ENCODE measurements around the gene MEST. TPM values are rescaled to one million over a fixed set of nuclear protein-coding genes. Genes with fewer than 3 reads are reported as not detected.

Gene MEST
- total RNA-seq, 1 experiment from 2014 or later: 44.4 TPM

GRCh38 chr7:130473876-130474275 is 18.0 kb upstream of the MEST start:
- POLR2A ChIA-PET: interaction anchor here (0.6 kb wide), 1 partner anchor 216 kb away, joined by 6 read pairs; no protein-coding TSS in a partner anchor
- CTCF ChIA-PET: no interaction called here

DNA sequence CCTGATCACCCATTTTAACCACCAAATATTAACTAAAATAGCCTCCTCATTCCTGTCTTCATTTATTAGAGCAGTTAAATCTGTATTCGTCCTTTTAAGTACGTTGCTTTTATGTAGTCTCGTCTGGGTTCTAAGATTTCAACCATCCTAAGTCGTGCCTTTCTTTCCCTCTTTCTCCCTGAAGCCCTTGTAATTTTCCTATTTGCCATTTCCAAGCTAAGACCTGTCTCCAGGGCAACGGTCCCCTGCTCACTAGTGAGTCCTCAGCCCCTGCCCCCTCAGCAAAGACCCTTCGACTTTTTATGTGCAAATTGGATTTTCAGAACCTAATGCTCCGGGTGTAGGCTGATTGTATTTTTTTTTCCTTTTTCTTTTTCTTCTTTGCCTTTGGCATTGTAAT is 16.1 kb upstream of the MEST start:
- intact Hi-C loops (cut with micrococcal nuclease; ENCODE audit: unreplicated experiment) (no loop called here), in situ Hi-C loops (cut with HindIII; ENCODE audit: low pct_unique_long_range_greater_than_20kb, low sequenced_read_pairs) (no loop called here)
- no peaks in the 10 kb centered on the region for H3K27me3 ChIP-seq (ENCODE audit: control insufficient read depth, insufficient read depth, low read length)
- no peak for ATAC-seq
- no peak overlapping the region for H3K4me3 ChIP-seq (ENCODE audit: low read depth in 2 of 2, low read length in 2 of 2)
- no TSS peak for BruUV-seq (replicated peaks)
- ChIA-PET POLR2A (no interaction called here), CTCF (no interaction called here)
- no peaks in the 10 kb centered on the region for H3K36me3 ChIP-seq (ENCODE audit: control insufficient read depth, insufficient read depth, low read length)
- H3K4me1 ChIP-seq (ENCODE audit: control insufficient read depth, insufficient read depth, low read length): no peaks in the 10 kb centered on the region
- no peak for DNase-seq (ENCODE audit: low read depth, low spot score)
- TF ChIP-seq SIN3A (IDR thresholded peaks at IDR 0.05; ENCODE audit: borderline replicate concordance, insufficient read depth, low read depth, low read length) (no peak), POLR2AphosphoS5 (IDR thresholded peaks at IDR 0.05; ENCODE audit: low read depth, low read length) (no peak), TCF7L2 (IDR thresholded peaks at IDR 0.05; ENCODE audit: low read depth, low read length) (no peak)
- TF ChIP-seq, protein P1, sequence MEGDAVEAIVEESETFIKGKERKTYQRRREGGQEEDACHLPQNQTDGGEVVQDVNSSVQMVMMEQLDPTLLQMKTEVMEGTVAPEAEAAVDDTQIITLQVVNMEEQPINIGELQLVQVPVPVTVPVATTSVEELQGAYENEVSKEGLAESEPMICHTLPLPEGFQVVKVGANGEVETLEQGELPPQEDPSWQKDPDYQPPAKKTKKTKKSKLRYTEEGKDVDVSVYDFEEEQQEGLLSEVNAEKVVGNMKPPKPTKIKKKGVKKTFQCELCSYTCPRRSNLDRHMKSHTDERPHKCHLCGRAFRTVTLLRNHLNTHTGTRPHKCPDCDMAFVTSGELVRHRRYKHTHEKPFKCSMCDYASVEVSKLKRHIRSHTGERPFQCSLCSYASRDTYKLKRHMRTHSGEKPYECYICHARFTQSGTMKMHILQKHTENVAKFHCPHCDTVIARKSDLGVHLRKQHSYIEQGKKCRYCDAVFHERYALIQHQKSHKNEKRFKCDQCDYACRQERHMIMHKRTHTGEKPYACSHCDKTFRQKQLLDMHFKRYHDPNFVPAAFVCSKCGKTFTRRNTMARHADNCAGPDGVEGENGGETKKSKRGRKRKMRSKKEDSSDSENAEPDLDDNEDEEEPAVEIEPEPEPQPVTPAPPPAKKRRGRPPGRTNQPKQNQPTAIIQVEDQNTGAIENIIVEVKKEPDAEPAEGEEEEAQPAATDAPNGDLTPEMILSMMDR (IDR thresholded peaks at IDR 0.05): no peak
- TF ChIP-seq, protein P2, sequence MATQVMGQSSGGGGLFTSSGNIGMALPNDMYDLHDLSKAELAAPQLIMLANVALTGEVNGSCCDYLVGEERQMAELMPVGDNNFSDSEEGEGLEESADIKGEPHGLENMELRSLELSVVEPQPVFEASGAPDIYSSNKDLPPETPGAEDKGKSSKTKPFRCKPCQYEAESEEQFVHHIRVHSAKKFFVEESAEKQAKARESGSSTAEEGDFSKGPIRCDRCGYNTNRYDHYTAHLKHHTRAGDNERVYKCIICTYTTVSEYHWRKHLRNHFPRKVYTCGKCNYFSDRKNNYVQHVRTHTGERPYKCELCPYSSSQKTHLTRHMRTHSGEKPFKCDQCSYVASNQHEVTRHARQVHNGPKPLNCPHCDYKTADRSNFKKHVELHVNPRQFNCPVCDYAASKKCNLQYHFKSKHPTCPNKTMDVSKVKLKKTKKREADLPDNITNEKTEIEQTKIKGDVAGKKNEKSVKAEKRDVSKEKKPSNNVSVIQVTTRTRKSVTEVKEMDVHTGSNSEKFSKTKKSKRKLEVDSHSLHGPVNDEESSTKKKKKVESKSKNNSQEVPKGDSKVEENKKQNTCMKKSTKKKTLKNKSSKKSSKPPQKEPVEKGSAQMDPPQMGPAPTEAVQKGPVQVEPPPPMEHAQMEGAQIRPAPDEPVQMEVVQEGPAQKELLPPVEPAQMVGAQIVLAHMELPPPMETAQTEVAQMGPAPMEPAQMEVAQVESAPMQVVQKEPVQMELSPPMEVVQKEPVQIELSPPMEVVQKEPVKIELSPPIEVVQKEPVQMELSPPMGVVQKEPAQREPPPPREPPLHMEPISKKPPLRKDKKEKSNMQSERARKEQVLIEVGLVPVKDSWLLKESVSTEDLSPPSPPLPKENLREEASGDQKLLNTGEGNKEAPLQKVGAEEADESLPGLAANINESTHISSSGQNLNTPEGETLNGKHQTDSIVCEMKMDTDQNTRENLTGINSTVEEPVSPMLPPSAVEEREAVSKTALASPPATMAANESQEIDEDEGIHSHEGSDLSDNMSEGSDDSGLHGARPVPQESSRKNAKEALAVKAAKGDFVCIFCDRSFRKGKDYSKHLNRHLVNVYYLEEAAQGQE (IDR thresholded peaks at IDR 0.05; ENCODE audit: insufficient read depth in 1 of 2, low read depth in 2 of 2, low read length in 1 of 2): no peak
- no peaks in the 10 kb centered on the region; the same call in 1 of the 2 replicates for H3K9me3 ChIP-seq (ENCODE audit: control insufficient read depth, insufficient read depth, low read depth, low read length)
- no peak overlapping the region for H3K27ac ChIP-seq (ENCODE audit: low read length)

More at GRCh38 chr7:130473876-130474275, 18.0 kb upstream of the MEST start:
- in situ Hi-C loops (cut with HindIII; ENCODE audit: low pct_unique_long_range_greater_than_20kb, low sequenced_read_pairs) (no loop called here), intact Hi-C loops (cut with micrococcal nuclease; ENCODE audit: unreplicated experiment) (no loop called here)
- DNase-seq (ENCODE audit: low read depth, low spot score): no peak
- H3K4me1 ChIP-seq (ENCODE audit: control insufficient read depth, insufficient read depth, low read length): no peaks in the 10 kb centered on the region
- H3K4me3 ChIP-seq (ENCODE audit: low read depth in 2 of 2, low read length in 2 of 2): no peak overlapping the region
- no peak overlapping the region for H3K27ac ChIP-seq (ENCODE audit: low read length)
- ATAC-seq: no peak
- no peaks in the 10 kb centered on the region for H3K27me3 ChIP-seq (ENCODE audit: control insufficient read depth, insufficient read depth, low read length)
- H3K9me3 ChIP-seq (ENCODE audit: control insufficient read depth, insufficient read depth, low read depth, low read length): no peaks in the 10 kb centered on the region; the same call in 1 of the 2 replicates
- BruUV-seq (replicated peaks): no TSS peak
- no peaks in the 10 kb centered on the region for H3K36me3 ChIP-seq (ENCODE audit: control insufficient read depth, insufficient read depth, low read length)
- TF ChIP-seq POLR2AphosphoS5 (IDR thresholded peaks at IDR 0.05; ENCODE audit: low read depth, low read length) (no peak), TCF7L2 (IDR thresholded peaks at IDR 0.05; ENCODE audit: low read depth, low read length) (no peak), SIN3A (IDR thresholded peaks at IDR 0.05; ENCODE audit: borderline replicate concordance, insufficient read depth, low read depth, low read length) (no peak)
- TF ChIP-seq, protein P1 (IDR thresholded peaks at IDR 0.05): no peak
- TF ChIP-seq, protein P2 (IDR thresholded peaks at IDR 0.05; ENCODE audit: insufficient read depth in 1 of 2, low read depth in 2 of 2, low read length in 1 of 2): no peak
